Islet precursor cell (in vitro differentiated cells): ENCODE measurements around the gene TMEM235.

ENCODE experiments used
- DNase-seq: peaks from one replicate; pipeline ENCODE4 v3.0.0-alpha.2; 2018

TMEM235 gene

GRCh38 chr17:78273813-78274212, 42.4 kb downstream of the TMEM235 start:
- DNase-seq: no peak

DNA sequence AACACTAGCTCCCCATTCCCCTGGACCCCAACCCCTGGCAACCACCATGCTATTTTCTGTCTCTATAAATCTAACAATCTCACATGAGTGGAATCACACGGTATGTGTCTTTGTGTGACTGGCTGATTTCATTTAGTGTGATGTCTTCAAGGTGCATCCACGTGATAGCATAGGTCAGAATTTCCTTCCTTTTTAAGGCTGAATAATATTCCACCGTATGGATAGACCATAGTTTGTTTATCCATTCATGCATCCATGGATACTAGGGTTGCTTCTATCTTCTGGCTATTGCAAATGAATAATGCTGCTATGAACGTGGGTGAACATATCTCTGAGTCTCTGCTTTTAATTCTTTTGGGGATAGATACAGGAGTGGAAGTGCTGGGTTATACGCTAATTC, 43.9 kb downstream of the TMEM235 start:
- DNase-seq: no peak

GRCh38 chr17:78276098-78276887, 44.9 kb downstream of the TMEM235 start:
- DNase-seq: no peak

GRCh38 chr17:78278139-78278741, 46.8 kb downstream of the TMEM235 start:
- DNase-seq: peak; percentile 68

DNA sequence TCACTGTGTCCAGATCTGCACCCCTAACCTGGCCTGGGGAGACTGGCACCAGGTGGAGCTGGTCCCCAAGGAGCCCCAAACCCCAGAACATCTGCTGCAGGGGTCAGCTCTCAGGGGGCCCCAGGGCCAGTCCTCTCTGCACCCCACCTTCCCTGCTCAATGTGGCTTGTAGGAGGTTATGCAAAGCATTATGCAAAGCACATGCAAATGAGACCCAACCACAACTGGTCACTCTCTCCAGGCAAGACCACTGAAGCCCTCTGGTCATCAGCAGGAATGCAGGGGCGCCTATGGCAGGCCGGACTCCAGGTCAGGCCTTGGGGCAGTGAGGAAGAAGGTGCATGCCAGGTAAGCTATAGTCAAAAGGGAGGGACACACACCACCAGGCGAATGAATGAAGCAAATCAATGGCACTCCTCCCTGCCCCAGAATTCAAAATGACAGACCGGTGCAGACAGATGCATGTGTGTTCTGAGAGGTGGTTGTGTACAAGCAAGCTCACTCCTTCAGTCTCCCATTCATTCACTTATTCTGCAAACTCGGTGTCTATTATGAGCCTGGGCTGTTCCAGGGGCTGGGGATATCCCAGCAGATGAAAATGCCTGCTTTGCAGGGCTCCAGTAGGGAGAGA, 48.0 kb downstream of the TMEM235 start:
- DNase-seq: no peak

DNA sequence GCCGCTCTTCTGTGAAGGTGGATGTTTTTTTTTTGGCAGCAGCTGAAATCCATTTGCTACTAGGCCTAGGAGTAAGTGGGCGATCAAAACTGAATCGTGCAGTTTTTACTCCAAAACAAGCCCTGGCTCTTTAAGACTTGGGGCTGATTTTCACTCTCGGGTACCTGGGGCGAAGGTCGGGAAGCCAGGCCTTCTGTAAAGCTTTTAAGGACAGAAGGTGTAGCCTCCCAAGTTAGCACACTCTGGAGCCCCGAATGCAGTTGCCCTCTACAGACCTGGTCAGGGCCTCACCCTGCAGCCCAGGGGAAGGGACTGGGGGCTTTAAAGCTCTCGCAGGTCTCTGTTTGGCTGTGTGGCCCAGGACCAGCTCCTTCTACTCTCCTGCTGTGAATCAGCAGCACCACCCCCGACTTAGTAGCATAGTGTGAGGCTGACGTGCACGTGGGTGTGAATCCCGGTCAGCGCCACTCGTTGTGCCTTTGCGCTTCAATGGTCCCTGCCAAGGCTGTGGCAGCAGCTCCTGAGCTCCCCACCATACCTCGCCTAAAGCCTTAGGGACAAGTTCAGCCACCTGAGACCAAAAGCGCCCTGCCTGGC, 49.9 kb downstream of the TMEM235 start:
- DNase-seq: no peak

- peak; percentile 61 for DNase-seq
Observed at GRCh38 chr17:78284146-78284545, 52.7 kb downstream of the TMEM235 start.

DNA sequence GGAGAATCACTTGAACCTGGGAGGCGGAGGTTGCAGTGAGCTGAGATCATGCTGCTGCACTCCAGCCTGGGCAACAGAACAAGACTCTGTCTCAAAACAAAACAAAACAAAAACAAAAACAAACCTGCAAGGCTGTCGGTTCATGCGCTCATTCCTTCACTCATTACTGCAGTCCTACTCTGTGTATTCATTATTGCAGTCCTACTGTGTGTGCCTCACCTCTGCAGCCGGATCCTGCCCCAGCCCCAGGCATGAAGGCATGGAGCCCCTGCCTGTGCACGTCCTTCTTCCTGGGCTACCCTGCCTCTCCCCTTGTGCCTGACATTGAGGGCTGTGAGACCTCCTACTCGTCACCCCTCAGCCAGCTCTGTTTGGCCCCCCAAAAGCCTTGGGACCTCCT, 57.6 kb downstream of the TMEM235 start:
- no peak for DNase-seq

DNA sequence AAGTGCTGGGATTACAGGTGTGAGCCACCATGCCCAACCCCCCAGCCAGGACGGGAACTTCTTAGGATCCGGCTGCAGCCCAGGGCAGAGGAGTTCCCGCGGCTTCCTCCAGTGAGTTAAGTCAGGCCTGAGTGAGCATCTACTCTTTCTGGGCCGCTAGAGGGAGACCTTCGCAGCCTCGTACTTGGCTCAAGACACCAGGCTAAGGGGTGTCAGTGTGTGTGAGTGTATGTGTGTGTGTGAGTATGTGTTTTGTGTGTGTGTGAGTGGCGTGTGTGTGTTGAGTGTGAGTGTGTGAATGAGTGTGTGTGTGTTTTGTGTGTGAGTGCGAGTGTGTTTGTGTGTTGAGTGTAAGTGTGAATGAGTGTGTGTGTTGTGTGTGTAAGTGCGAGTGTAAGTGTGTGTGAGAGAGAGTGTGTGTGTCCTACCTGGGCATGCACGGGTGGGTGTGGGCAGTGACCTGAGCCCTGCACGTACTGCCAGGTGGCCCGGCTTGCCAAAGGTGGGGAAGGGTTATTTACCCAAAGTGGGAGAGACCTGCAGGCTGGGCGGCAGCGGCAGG, 58.5 kb downstream of the TMEM235 start:
- peak; percentile 91 for DNase-seq
